GM23248 (cell line): ENCODE measurements around the gene SRGAP2B. TPM values are rescaled to one million over a fixed set of nuclear protein-coding genes. Genes with fewer than 3 reads are reported as not detected.
"Not testable (repeated sequence)": the region's sequence is repeated elsewhere in the genome, so short reads cannot be mapped to it uniquely, and the experiment has no call there.

Source experiments
- DNase-seq: peaks from one replicate; pipeline ENCODE4 v3.0.0-alpha.2; 2015
- H2AFZ ChIP-seq: fragments of 200-600 bp; sonication (generic); 2 replicates; pipeline ENCODE4 v1.6.1; 2016; ENCODE audit warnings: antibody characterized with exemption
- H3F3A ChIP-seq: fragments of 200-600 bp; sonication (generic); 2 replicates; pipeline ENCODE4 v1.6.1; 2016; ENCODE audit warnings: mild to moderate bottlenecking, antibody characterized with exemption, mixed run types; ENCODE audit not compliant: insufficient read depth
- H3K27ac ChIP-seq: fragments of 200-600 bp; sonication (generic); 2 replicates; pipeline ENCODE4 v1.5.1; 2016; ENCODE audit warnings: mild to moderate bottlenecking
- H3K27me3 ChIP-seq: fragments of 200-600 bp; sonication (generic); replicated peaks from 2 replicates; pipeline ENCODE4 v1.6.1; 2016; ENCODE audit warnings: mild to moderate bottlenecking; ENCODE audit not compliant: insufficient read depth
- H3K36me3 ChIP-seq: fragments of 200-600 bp; sonication (generic); 2 replicates; pipeline ENCODE4 v1.6.1; 2016; ENCODE audit warnings: low read depth, mild to moderate bottlenecking
- H3K4me1 ChIP-seq: fragments of 200-600 bp; sonication (generic); 2 replicates; pipeline ENCODE4 v1.6.1; 2016; ENCODE audit warnings: mild to moderate bottlenecking; ENCODE audit not compliant: insufficient read depth
- H3K4me2 ChIP-seq: fragments of 200-600 bp; sonication (generic); one replicate; pipeline ENCODE4 v1.6.1; 2016; ENCODE audit warnings: mild to moderate bottlenecking; ENCODE audit not compliant: unreplicated experiment
- H3K4me3 ChIP-seq: fragments of 200-600 bp; sonication (generic); 2 replicates; pipeline ENCODE4 v1.5.1; 2016; ENCODE audit warnings: mild to moderate bottlenecking
- H3K79me2 ChIP-seq: fragments of 200-600 bp; sonication (generic); 2 replicates; pipeline ENCODE4 v1.6.1; 2016; ENCODE audit warnings: mild to moderate bottlenecking; ENCODE audit not compliant: insufficient read depth
- H3K9ac ChIP-seq: fragments of 200-600 bp; sonication (generic); 2 replicates; pipeline ENCODE4 v1.6.1; 2016; ENCODE audit warnings: mild to moderate bottlenecking
- H3K9me2 ChIP-seq: fragments of 200-600 bp; sonication (generic); 2 replicates; pipeline ENCODE4 v1.6.1; 2016; ENCODE audit warnings: mixed run types, mild to moderate bottlenecking, moderate library complexity; ENCODE audit not compliant: insufficient read depth
- H3K9me3 ChIP-seq: fragments of 200-600 bp; sonication (generic); one replicate; pipeline ENCODE4 v1.6.1; 2017; ENCODE audit warnings: low read depth
- H4K20me1 ChIP-seq: fragments of 200-600 bp; sonication (generic); 2 replicates; pipeline ENCODE4 v1.6.0; 2016; ENCODE audit not compliant: insufficient read depth
- WGBS, 2 experiments: methylation state at CpG; one replicate each; pipeline ENCODE4 v1.1.6; 2015 to 2017; ENCODE audit warnings: low lambda C conversion rate in 2 of 2, low coverage in 1 of 2; ENCODE audit errors: missing lambda C conversion rate in 2 of 2; 5-methylcytosine and 5-hydroxymethylcytosine counted together
- in situ Hi-C: fragments of 300-500 bp; cut with MboI; formaldehyde crosslinking; loops from 2 replicates; pipeline ENCODE4 v1.15.0; 2020
- polyA plus RNA-seq: library from polyadenylated mRNA; unstranded; fragments of >200 nt; fragmentation: Nextera tagmentation; extraction: Ambion mirVana; gene quantifications from 2 replicates; pipeline ENCODE4 v1.2.1, GENCODE V29; 2016
- total RNA-seq: library from RNA; depleted of rRNA; stranded (reverse); fragments of >200 nt; shearing (Covaris generic); gene quantifications from 2 replicates; pipeline ENCODE4 v1.2.3, GENCODE V29; 2014

The SRGAP2B gene
- total and polyA plus RNA-seq, 2 experiments from 2014 or later: 12.8 to 16.1 TPM

DNA sequence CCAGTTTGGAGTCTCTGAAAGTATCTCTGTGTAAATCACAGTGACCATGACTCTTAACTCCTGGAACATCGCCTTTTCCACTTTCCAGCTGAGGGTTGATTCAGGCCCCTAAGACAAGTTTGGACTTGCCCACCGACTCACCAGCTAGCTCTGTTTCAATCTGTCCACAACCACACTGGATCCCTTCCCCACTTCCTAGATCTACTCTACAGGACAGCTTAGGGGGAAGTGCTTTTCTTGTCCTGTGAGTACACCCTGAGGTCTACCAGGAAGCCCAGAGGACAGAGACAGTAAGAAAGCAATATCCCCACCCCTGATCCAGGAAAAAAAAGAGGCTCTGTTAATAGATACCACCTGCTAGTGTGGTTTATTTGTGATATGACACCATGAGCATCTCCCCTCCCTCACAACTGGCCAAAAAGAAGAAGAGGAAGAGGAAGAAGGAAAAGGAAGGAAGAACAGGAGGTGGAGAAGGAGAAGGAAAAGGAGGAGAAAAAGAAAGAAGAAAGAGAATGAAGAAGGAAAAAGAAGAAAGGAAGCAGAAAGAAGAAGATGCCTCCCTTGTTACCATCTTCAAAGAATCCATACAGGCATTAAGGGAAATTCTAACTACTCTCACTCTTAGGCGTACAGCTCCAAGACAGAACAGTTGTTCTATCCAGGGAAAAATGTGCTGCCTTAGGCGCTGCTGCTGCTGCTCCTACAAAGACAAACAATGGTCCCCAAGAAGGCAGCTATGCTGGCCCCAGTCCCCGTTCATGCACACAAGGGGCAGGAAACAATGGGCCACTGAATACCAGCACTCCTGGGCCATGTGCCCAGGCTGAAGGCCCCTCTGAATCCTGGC, 96.8 kb downstream of the SRGAP2B start:
- H3K27ac ChIP-seq, H4K20me1 ChIP-seq, DNase-seq, H3K9me2 ChIP-seq, H3K36me3 ChIP-seq, H3K79me2 ChIP-seq, H3K9me3 ChIP-seq, H3F3A ChIP-seq, in situ Hi-C loops, H3K9ac ChIP-seq, H3K4me3 ChIP-seq, H2AFZ ChIP-seq, H3K4me2 ChIP-seq, H3K4me1 ChIP-seq, H3K27me3 ChIP-seq: not testable (repeated sequence)
- WGBS, 2 experiments: 83 to 97% methylated on average over 3 of the region's 5 CpGs

DNA sequence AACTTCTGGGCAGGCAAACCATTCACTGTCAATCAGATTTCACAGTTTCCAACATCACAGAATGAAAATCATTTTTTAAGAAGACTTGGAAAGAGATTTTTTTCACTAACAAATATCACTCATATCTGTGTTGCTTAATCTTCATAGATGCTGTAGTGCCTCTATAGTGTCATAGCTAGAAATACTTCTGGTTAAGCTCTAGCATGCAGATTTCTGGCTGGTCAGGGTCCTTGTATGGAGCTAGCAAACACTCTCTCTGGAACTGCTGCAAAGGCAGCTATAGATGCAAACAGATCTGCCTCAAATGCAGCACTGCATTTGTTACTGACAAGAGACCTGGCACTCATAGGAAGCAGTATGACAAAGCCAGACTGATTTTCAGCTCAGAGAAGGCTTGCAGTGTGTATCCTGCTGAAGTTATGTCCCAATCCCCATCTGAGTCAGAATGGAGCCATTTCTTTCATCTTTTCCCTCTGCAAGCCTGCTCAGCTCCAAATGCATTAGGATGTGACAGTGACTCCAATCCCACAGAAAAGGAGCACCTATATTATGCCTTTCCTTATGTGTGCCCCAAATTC, 99.2 kb downstream of the SRGAP2B start:
- H2AFZ ChIP-seq, H3K4me2 ChIP-seq, H3K79me2 ChIP-seq, H3K4me3 ChIP-seq, in situ Hi-C loops, H3K27me3 ChIP-seq, H4K20me1 ChIP-seq, H3K36me3 ChIP-seq, H3F3A ChIP-seq, H3K9me3 ChIP-seq, H3K9ac ChIP-seq, H3K9me2 ChIP-seq: not testable (repeated sequence)
- peak; percentile 66 for DNase-seq
- H3K4me1 ChIP-seq: peaks cover 11% of the 10 kb centered on the region
- H3K27ac ChIP-seq: peak overlapping the region; percentile 49; the same call in 1 of the 2 replicates

GRCh38 chr1:144992915-144993314, 102.2 kb downstream of the SRGAP2B start:
- DNase-seq: peak; percentile 81
- in situ Hi-C loops, H2AFZ ChIP-seq: not testable (repeated sequence)

GRCh38 chr1:144990611-144991010, 104.5 kb downstream of the SRGAP2B start:
- WGBS, 2 experiments: 100% methylated on average over 2 to 11 of the region's 29 CpGs
- H3K27me3 ChIP-seq, H3K4me3 ChIP-seq, in situ Hi-C loops, H2AFZ ChIP-seq, H3K4me2 ChIP-seq, H3K9me2 ChIP-seq, H3K9ac ChIP-seq, DNase-seq, H3K9me3 ChIP-seq, H4K20me1 ChIP-seq, H3K27ac ChIP-seq, H3F3A ChIP-seq, H3K36me3 ChIP-seq, H3K79me2 ChIP-seq, H3K4me1 ChIP-seq: not testable (repeated sequence)

More at GRCh38 chr1:144992915-144993314, 102.2 kb downstream of the SRGAP2B start:
- not testable (repeated sequence) for H4K20me1 ChIP-seq, H3K79me2 ChIP-seq, H3K27me3 ChIP-seq, H3K36me3 ChIP-seq, H3K4me3 ChIP-seq, H3K9ac ChIP-seq, H3F3A ChIP-seq, H3K4me2 ChIP-seq, H3K9me3 ChIP-seq, H3K9me2 ChIP-seq, H3K27ac ChIP-seq
- 0% methylated on average over 1 of the region's 1 CpG for WGBS, 2 experiments
- H3K4me1 ChIP-seq: peaks cover 11% of the 10 kb centered on the region

- H3K9ac ChIP-seq, H3K4me2 ChIP-seq, H3F3A ChIP-seq, H3K36me3 ChIP-seq, H3K9me3 ChIP-seq, H2AFZ ChIP-seq, DNase-seq, in situ Hi-C loops, H3K9me2 ChIP-seq, H3K4me3 ChIP-seq, H3K4me1 ChIP-seq, H4K20me1 ChIP-seq, H3K27me3 ChIP-seq, H3K79me2 ChIP-seq, H3K27ac ChIP-seq: not testable (repeated sequence)
- WGBS, 2 experiments: no CpG with 5 or more reads among the region's 2 CpGs
Measured at GRCh38 chr1:144987131-144987530, 108.0 kb downstream of the SRGAP2B start.

- H3K27me3 ChIP-seq, H3K9me2 ChIP-seq, H3K9ac ChIP-seq, H3K9me3 ChIP-seq, H3K36me3 ChIP-seq, in situ Hi-C loops, H3K4me1 ChIP-seq, H3F3A ChIP-seq, DNase-seq, H4K20me1 ChIP-seq, H3K4me2 ChIP-seq, H3K79me2 ChIP-seq, H3K4me3 ChIP-seq, H2AFZ ChIP-seq, H3K27ac ChIP-seq: not testable (repeated sequence)
- WGBS, 2 experiments: 48 to 81% methylated on average over 3 of the region's 7 CpGs
Measured at GRCh38 chr1:144986171-144986860, 108.8 kb downstream of the SRGAP2B start.

- H4K20me1 ChIP-seq, H3K9me3 ChIP-seq, H3K27ac ChIP-seq, H3K9ac ChIP-seq, H2AFZ ChIP-seq, H3K79me2 ChIP-seq, H3K4me3 ChIP-seq, H3K36me3 ChIP-seq, H3F3A ChIP-seq, H3K4me1 ChIP-seq, H3K27me3 ChIP-seq, in situ Hi-C loops, H3K9me2 ChIP-seq, DNase-seq, H3K4me2 ChIP-seq: not testable (repeated sequence)
- WGBS, 2 experiments: 97 to 99% methylated on average over 4 to 5 of the region's 7 CpGs
Measured at GRCh38 chr1:144985550-144986170, 109.5 kb downstream of the SRGAP2B start.
